GM12891 (cell line): ENCODE results near the gene GNA14.
"Not testable (repeated sequence)": the region's sequence is repeated elsewhere in the genome, so short reads cannot be mapped to it uniquely, and the experiment has no call there.

ENCODE experiments used
- DNase-seq: peaks from one replicate; pipeline ENCODE4 v3.0.0; 2011; ENCODE audit warnings: low spot score; ENCODE audit not compliant: insufficient read length
- FAIRE-seq: peaks from 2 replicates; lab custom pipeline; 2011; peaks lifted over from hg19 to GRCh38; lab: Jason Lieb, UNC
- PAX5 ChIP-seq: IDR thresholded peaks from 2 replicates; pipeline ENCODE4 v1.6.1; 2011; ENCODE audit warnings: low read length, moderate library complexity, mild to moderate bottlenecking; ENCODE audit not compliant: insufficient read depth, severe bottlenecking
- POLR2A ChIP-seq: IDR thresholded peaks from 2 replicates; pipeline ENCODE4 v1.6.1; 2011; ENCODE audit warnings: low read depth, low read length, control low read depth
- POLR2AphosphoS5 ChIP-seq: IDR thresholded peaks from 2 replicates; pipeline ENCODE4 v1.6.1; 2011; ENCODE audit warnings: low read depth, low read length, control low read depth
- POU2F2 ChIP-seq: IDR thresholded peaks from 2 replicates; pipeline ENCODE4 v1.6.1; 2011; ENCODE audit warnings: low read depth, mild to moderate bottlenecking, control low read depth, low read length, moderate library complexity
- SPI1 ChIP-seq: IDR thresholded peaks from 2 replicates; pipeline ENCODE4 v1.6.1; 2011; ENCODE audit warnings: low read depth, low read length, control low read depth
- TAF1 ChIP-seq: IDR thresholded peaks from 2 replicates; pipeline ENCODE4 v1.6.1; 2011; ENCODE audit warnings: low read depth, low read length, control low read depth

GNA14 gene

GRCh38 chr9:77587042-77587441, 61.1 kb downstream of the GNA14 start:
- FAIRE-seq: no peak
- no peak for DNase-seq
- TF ChIP-seq TAF1 (no peak), POU2F2 (no peak), POLR2A (no peak), POLR2AphosphoS5 (no peak), SPI1 (no peak), PAX5 (no peak)

- FAIRE-seq (no peak), DNase-seq (no peak)
- no peak for TF ChIP-seq SPI1
- TF ChIP-seq POU2F2: no peak
- no peak for TF ChIP-seq TAF1
- no peak for TF ChIP-seq POLR2A
- no peak for TF ChIP-seq PAX5
- TF ChIP-seq POLR2AphosphoS5: no peak
Measured at GRCh38 chr9:77586591-77586990, 61.5 kb downstream of the GNA14 start.

GRCh38 chr9:77585335-77585786, 62.8 kb downstream of the GNA14 start:
- TF ChIP-seq POU2F2: no peak
- DNase-seq (no peak), FAIRE-seq (no peak)

- FAIRE-seq: not testable (repeated sequence)
Measured at GRCh38 chr9:77584927-77585326, 63.2 kb downstream of the GNA14 start.

GRCh38 chr9:77582961-77583576, 65.1 kb downstream of the GNA14 start:
- no peak for TF ChIP-seq PAX5
- no peak for FAIRE-seq
- no peak for DNase-seq

More at GRCh38 chr9:77584927-77585326, 63.2 kb downstream of the GNA14 start:
- not testable (repeated sequence) for DNase-seq

- TF ChIP-seq POLR2A (no peak), PAX5 (no peak), SPI1 (no peak), POU2F2 (no peak), TAF1 (no peak), POLR2AphosphoS5 (no peak)
- FAIRE-seq: no peak
- no peak for DNase-seq
Measured at GRCh38 chr9:77582525-77582924, 65.6 kb downstream of the GNA14 start.

- DNase-seq (no peak), FAIRE-seq (no peak)
- TF ChIP-seq SPI1 (no peak), PAX5 (no peak), POLR2A (no peak), TAF1 (no peak), POU2F2 (no peak), POLR2AphosphoS5 (no peak)
Measured at GRCh38 chr9:77575785-77576184, 72.3 kb downstream of the GNA14 start.

GRCh38 chr9:77569335-77569734, 78.8 kb downstream of the GNA14 start:
- FAIRE-seq (no peak), DNase-seq (no peak)
- TF ChIP-seq SPI1 (no peak), POLR2AphosphoS5 (no peak), TAF1 (no peak), POLR2A (no peak), POU2F2 (no peak), PAX5 (no peak)

- FAIRE-seq (no peak), DNase-seq (no peak)
- TF ChIP-seq POLR2AphosphoS5 (no peak), SPI1 (no peak), TAF1 (no peak), POLR2A (no peak), PAX5 (no peak), POU2F2 (no peak)
Measured at GRCh38 chr9:77563174-77563573, 84.9 kb downstream of the GNA14 start.

- DNase-seq: no peak
- TF ChIP-seq POLR2A (no peak), SPI1 (peak; percentile 82)
Measured at GRCh38 chr9:77562019-77562748, 85.9 kb downstream of the GNA14 start.

More at GRCh38 chr9:77562019-77562748, 85.9 kb downstream of the GNA14 start:
- no peak for FAIRE-seq
